GM10266 (cell line): Measurements from ENCODE around the gene POLR2I.
"Not testable (repeated sequence)": the region's sequence is repeated elsewhere in the genome, so short reads cannot be mapped to it uniquely, and the experiment has no call there.

ENCODE experiments used
- DNase-seq: peaks from one replicate; pipeline ENCODE4 v3.0.0; 2012; ENCODE audit errors: extremely low spot score
- TF ChIP-seq, protein P1 (sequence below): IDR thresholded peaks from 2 replicates; pipeline ENCODE4 v1.5.1; 2012; ENCODE audit warnings: mild to moderate bottlenecking, low read depth; ENCODE audit not compliant: control insufficient read depth, insufficient read depth; ENCODE audit errors: missing control alignments

The POLR2I gene

DNA sequence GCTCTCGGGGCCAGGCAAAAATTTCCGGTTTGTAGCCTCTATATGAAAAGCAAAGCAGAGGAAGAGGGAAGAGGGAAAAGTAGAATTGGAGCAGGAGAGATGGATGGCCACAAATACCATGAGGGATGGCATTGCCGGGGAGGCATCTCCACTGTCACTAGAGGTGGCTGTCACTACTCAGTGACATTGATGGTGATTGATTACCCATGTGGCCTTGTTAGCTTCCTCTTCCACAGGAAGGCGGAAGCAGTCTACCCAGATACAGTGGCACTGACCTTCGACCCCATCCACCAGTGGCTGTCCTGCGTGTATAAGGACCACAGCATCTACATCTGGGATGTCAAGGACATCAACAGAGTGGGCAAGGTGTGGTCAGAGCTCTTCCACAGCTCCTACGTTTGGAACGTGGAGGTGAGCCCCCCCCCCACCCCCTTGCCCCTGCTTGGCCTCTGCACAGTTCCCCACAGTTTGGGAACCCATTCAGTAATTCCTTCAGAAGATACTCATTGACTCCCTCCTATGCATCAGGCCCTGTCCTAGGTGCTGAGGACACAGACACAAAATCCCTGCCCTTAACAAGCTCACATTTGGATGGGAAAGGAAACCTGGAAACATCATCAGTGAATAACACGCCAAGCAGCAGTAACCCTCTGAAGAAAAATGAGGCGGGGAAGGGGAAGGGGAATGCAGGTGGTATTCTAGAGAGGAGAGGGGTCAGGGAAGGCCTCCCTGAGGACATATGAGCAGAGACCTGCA is 41.4 kb downstream of the POLR2I start:
- DNase-seq: no peak
- TF ChIP-seq, protein P1, sequence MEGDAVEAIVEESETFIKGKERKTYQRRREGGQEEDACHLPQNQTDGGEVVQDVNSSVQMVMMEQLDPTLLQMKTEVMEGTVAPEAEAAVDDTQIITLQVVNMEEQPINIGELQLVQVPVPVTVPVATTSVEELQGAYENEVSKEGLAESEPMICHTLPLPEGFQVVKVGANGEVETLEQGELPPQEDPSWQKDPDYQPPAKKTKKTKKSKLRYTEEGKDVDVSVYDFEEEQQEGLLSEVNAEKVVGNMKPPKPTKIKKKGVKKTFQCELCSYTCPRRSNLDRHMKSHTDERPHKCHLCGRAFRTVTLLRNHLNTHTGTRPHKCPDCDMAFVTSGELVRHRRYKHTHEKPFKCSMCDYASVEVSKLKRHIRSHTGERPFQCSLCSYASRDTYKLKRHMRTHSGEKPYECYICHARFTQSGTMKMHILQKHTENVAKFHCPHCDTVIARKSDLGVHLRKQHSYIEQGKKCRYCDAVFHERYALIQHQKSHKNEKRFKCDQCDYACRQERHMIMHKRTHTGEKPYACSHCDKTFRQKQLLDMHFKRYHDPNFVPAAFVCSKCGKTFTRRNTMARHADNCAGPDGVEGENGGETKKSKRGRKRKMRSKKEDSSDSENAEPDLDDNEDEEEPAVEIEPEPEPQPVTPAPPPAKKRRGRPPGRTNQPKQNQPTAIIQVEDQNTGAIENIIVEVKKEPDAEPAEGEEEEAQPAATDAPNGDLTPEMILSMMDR: no peak

DNA sequence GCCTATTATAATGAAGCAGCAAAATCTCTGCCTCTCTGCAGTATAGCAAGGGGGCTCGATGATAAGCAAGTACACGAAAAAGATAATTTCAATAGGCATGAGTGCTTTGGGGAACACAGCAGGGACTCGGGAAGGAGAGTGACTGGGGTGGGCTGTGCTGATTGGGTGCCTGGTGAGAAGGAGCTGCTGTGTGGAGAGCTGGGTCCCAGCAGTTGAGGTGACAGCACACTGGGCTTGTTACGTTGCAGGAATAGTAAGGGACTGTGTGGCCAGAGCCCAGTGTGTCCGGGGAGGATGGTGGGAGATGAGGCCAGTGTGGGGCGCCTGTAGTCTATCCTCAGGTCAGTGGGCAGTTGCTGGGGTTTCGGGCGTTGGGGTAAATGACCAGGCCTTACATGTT is 42.6 kb downstream of the POLR2I start:
- no peak for DNase-seq
- TF ChIP-seq, protein P1: no peak

DNA sequence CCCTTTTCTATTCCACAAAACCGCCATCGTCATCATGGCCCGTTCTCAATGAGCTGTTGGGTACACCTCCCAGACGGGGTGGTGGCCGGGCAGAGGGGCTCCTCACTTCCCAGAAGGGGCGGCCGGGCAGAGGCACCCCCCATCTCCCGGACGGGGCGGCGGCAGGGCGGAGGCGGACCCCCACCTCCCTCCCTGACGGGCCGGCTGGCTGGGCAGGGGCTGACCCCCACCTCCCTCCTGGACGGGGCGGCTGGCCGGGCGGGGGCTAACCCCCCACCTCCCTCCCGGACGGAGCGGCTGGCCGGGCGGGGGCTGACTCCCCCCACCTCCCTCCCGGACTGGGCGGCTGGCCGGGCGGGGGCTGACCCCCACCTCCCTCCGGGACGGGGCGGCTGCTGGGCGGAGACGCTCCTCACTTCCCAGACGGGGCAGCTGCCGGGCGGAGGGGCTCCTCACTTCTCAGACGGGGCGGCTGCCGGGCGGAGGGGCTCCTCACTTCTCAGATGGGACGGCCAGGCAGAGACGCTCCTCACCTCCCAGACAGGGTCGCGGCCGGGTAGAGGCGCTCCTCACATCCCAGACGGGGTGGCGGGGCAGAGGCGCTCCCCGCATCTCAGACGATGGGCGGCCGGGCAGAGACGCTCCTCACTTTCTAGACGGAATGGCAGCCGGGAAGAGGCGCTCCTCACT is 45.7 kb downstream of the POLR2I start:
- DNase-seq: not testable (repeated sequence)

DNA sequence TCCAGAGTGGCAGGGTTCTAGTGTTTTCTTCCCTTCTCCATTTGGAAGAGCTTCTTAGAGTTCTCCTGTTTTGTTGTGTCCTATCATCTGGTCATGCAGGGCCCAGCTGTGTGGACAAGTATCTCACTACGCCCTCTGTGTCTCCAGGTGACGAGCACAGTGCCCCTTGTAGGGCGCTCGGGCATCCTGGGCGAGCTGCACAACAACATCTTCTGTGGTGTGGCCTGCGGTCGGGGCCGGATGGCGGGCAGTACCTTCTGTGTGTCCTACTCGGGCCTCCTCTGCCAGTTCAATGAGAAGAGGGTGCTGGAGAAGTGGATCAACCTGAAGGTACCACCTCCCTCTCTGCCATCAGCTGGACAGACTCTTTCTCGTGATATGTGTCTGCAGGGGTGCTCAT is 47.0 kb downstream of the POLR2I start:
- no peak for DNase-seq
- TF ChIP-seq, protein P1: no peak

GRCh38 chr19:36064826-36065225 is 49.8 kb downstream of the POLR2I start:
- TF ChIP-seq, protein P1: no peak
- no peak for DNase-seq
